GM12891 (cell line): ENCODE data around the gene ERRFI1.

Experiments used
- POLR2A ChIP-seq: IDR thresholded peaks from 2 replicates; pipeline ENCODE4 v1.6.1; 2011; ENCODE audit warnings: low read depth, low read length, control low read depth
- POLR2AphosphoS5 ChIP-seq: IDR thresholded peaks from 2 replicates; pipeline ENCODE4 v1.6.1; 2011; ENCODE audit warnings: low read depth, low read length, control low read depth
- POU2F2 ChIP-seq: IDR thresholded peaks from 2 replicates; pipeline ENCODE4 v1.6.1; 2011; ENCODE audit warnings: low read depth, mild to moderate bottlenecking, control low read depth, low read length, moderate library complexity
- SPI1 ChIP-seq: IDR thresholded peaks from 2 replicates; pipeline ENCODE4 v1.6.1; 2011; ENCODE audit warnings: low read depth, low read length, control low read depth
- TAF1 ChIP-seq: IDR thresholded peaks from 2 replicates; pipeline ENCODE4 v1.6.1; 2011; ENCODE audit warnings: low read depth, low read length, control low read depth

GRCh38 chr1:8043621-8044020 lies 17.5 kb upstream of the ERRFI1 start:
- no peak for TF ChIP-seq POLR2AphosphoS5
- no peak for TF ChIP-seq POU2F2
- TF ChIP-seq SPI1: no peak
- TF ChIP-seq TAF1: no peak
- TF ChIP-seq POLR2A: no peak
